Neutrophil (primary cell): ENCODE measurements around the gene CEP89.
"Not testable (repeated sequence)": the region's sequence is repeated elsewhere in the genome, so short reads cannot be mapped to it uniquely, and the experiment has no call there.

Source experiments
- H3K27ac ChIP-seq: fragments of 200-600 bp; sonication (generic); 2 replicates; pipeline ENCODE4 v1.5.1; 2016; ENCODE audit warnings: mild to moderate bottlenecking, moderate library complexity
- H3K27me3 ChIP-seq: fragments of 200-600 bp; sonication (generic); 2 replicates; pipeline ENCODE4 v1.6.0; 2016; ENCODE audit warnings: mild to moderate bottlenecking
- H3K36me3 ChIP-seq: fragments of 200-600 bp; sonication (generic); 2 replicates; pipeline ENCODE4 v1.5.1; 2017
- H3K4me1 ChIP-seq, 2 experiments: fragments of 200-600 bp in 1 of 2; sonication (generic) in 1 of 2; 1 replicate in 1 of 2; 2 replicates in 1 of 2; pipeline versions ENCODE4 v1.5.1 to v1.6.1; 2013 to 2016; ENCODE audit warnings: low read depth in 1 of 2, low read length in 1 of 2, mild to moderate bottlenecking in 1 of 2, moderate library complexity in 1 of 2; ENCODE audit not compliant: control insufficient read depth in 1 of 2, insufficient read depth in 1 of 2
- H3K4me3 ChIP-seq, 2 experiments: fragments of 200-600 bp in 1 of 2; sonication (generic) in 1 of 2; 1 replicate in 1 of 2; 2 replicates in 1 of 2; pipeline ENCODE4 v1.5.1; 2013 to 2016; ENCODE audit warnings: low read depth in 1 of 2, low read length in 1 of 2, mild to moderate bottlenecking in 1 of 2, moderate library complexity in 1 of 2
- H3K9me3 ChIP-seq: fragments of 200-600 bp; sonication (generic); 2 replicates; pipeline ENCODE4 v1.5.1; 2016
- CTCF ChIP-seq: fragments of 200-600 bp; sonication (generic); IDR thresholded peaks from 2 replicates; pipeline ENCODE4 v1.5.1; 2016; ENCODE audit warnings: antibody characterized with exemption

The CEP89 gene

DNA sequence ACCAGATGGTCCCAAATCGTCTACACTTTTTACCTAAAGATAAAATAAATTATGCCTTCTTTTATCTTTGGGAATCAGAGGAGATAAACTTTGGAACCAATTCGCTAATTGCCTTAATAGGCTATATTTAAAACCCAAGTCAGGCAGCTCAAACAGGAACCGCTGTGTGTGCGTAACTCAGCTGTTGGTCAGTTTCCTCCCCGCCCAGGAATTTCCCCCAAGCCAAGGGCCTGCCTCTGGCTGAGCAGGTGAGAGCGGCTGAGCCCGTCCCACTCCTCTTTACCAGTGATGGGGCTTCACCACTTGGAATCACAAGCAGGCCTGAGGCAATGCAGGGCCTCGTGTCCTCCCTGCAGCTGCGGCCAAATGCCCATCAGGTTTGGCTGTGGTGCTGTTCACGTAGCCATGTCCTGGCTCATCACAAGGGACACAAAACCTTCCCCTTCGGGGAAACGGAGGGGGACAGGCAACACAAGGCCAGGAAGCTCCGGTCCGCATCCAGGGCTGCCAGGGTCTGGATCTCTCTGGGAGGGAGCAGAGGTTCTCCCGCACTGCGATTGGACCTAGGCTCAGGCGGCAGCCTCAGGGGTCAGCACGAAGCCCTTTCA, 101.7 kb downstream of the CEP89 start:
- H3K4me3 ChIP-seq = no peak overlapping the region

GRCh38 chr19:32869369-32869965, 102.3 kb downstream of the CEP89 start, which contains the start of gene SLC7A9:
TSS of gene SLC7A9 (minus strand) at chr19:32869767. CDS start at chr19:32868534, 1,233 bp downstream.
- no peak for TF ChIP-seq CTCF
- H3K36me3 ChIP-seq = no peaks in the 10 kb centered on the region
- H3K9me3 ChIP-seq = no peaks in the 10 kb centered on the region
- no peak within 1 kb of the TSS for H3K4me3 ChIP-seq
- no peaks in the 10 kb centered on the region for H3K27me3 ChIP-seq
- no peaks in the 10 kb centered on the region for H3K4me1 ChIP-seq
- no peak within 1 kb of the TSS for H3K27ac ChIP-seq

More for the DNA sequence above, 101.7 kb downstream of the CEP89 start:
- no peak for TF ChIP-seq CTCF
- Histone ChIP-seq H3K27me3 (no peaks in the 10 kb centered on the region), H3K27ac (no peak overlapping the region), H3K9me3 (no peaks in the 10 kb centered on the region), H3K4me1 (no peaks in the 10 kb centered on the region), H3K36me3 (no peaks in the 10 kb centered on the region)

- H3K4me3 ChIP-seq = no peak overlapping the region
- H3K4me1 ChIP-seq = no peaks in the 10 kb centered on the region
- no peak overlapping the region for H3K27ac ChIP-seq
- no peak for TF ChIP-seq CTCF
- no peaks in the 10 kb centered on the region for H3K9me3 ChIP-seq
- H3K27me3 ChIP-seq = no peaks in the 10 kb centered on the region
- H3K36me3 ChIP-seq = no peaks in the 10 kb centered on the region
Observed at GRCh38 chr19:32868206-32868950, 103.4 kb downstream of the CEP89 start.

GRCh38 chr19:32867436-32867835, 104.3 kb downstream of the CEP89 start:
- not testable (repeated sequence) for H3K27me3 ChIP-seq, H3K36me3 ChIP-seq, H3K4me3 ChIP-seq, H3K27ac ChIP-seq, H3K9me3 ChIP-seq, H3K4me1 ChIP-seq

DNA sequence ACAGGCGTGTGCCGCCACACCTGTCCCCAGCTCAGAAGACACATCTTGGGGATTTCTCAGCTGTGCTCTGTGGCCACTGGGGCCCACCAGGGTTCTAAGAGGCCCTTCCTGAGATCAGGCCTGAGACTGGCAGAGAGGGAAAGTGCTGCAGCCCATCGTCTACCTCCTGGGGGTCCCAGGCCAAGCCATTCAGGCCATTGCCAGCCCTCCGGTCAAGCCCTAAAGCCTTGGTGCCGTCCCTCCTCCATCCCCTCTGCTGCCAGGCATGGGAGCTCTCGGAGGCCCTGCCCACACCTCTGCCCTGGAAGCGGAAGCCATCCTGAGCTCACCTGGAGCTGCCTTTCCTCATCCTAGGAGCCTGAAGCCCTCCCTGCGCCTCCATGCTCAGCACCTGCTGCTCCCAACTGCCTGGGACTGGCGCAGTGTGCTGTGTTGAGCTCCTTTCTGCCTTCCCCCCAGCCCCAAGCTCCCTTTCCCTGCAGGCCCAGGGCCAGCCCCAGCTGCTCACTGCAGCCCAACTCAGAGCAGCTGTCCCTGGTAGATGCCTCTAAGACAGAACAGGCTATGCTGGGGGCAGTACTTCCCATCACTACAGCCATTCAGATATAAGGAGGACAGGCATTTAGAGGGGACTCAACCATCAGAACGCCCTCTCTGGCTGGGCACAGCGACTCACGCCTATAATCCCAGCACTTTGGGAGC, 105.0 kb downstream of the CEP89 start:
- no peak for TF ChIP-seq CTCF
- no peak overlapping the region for H3K27ac ChIP-seq
- no peaks in the 10 kb centered on the region for H3K9me3 ChIP-seq
- H3K36me3 ChIP-seq = no peaks in the 10 kb centered on the region
- no peak overlapping the region for H3K4me3 ChIP-seq
- H3K4me1 ChIP-seq = no peaks in the 10 kb centered on the region
- H3K27me3 ChIP-seq = no peaks in the 10 kb centered on the region
